HUES64 (cell line): Measurements from ENCODE around the gene SV2B.
"Not testable (repeated sequence)": the region's sequence is repeated elsewhere in the genome, so short reads cannot be mapped to it uniquely, and the experiment has no call there.

Source experiments
- H3K27ac ChIP-seq: 2 replicates; pipeline ENCODE4 v1.7.0; 2013; ENCODE audit warnings: low read depth, low read length, inconsistent platforms
- H3K27me3 ChIP-seq: 2 replicates; pipeline ENCODE4 v1.6.1; 2013; ENCODE audit warnings: mild to moderate bottlenecking, low read length; ENCODE audit not compliant: insufficient read depth
- H3K36me3 ChIP-seq: 2 replicates; pipeline ENCODE4 v1.6.1; 2013; ENCODE audit warnings: mild to moderate bottlenecking, low read length; ENCODE audit not compliant: insufficient read depth
- H3K4me1 ChIP-seq: 2 replicates; pipeline ENCODE4 v1.6.1; 2013; ENCODE audit warnings: mild to moderate bottlenecking, low read length, moderate library complexity; ENCODE audit not compliant: insufficient read depth
- H3K4me3 ChIP-seq: 2 replicates; pipeline ENCODE4 v1.5.1; 2013; ENCODE audit warnings: mild to moderate bottlenecking, low read length, moderate library complexity
- H3K9ac ChIP-seq: 2 replicates; pipeline ENCODE4 v1.6.1; 2013; ENCODE audit warnings: mild to moderate bottlenecking, low read depth, low read length
- H3K9me3 ChIP-seq: 2 replicates; pipeline ENCODE4 v1.6.1; 2013; ENCODE audit warnings: low read depth, low read length; ENCODE audit not compliant: insufficient read depth
- WGBS: fragments of 150-250, 120-280 bp; methylation state at CpG from one replicate; pipeline ENCODE4 v1.1.7; 2013; ENCODE audit warnings: missing lambda C conversion rate; 5-methylcytosine and 5-hydroxymethylcytosine counted together

Gene SV2B

DNA sequence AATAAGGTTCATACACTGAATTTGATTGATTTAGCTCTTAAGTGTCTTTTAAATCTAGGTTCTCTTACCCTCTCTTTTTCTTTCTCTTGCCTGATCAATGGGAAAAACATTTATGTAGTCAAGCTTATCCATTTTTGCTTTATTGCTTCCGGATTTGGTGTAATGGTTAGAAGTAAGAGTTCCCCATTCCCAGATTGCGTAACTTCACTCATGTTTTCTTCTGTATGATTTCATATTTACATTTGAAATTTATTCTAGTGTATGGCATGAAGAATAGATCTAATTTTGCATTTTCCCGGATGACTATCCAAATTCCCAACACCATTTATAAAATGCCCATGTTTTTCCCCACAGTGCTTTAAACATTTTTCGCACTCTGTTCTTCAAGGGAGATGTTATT lies 27.9 kb upstream of the SV2B start:
- no peak overlapping the region for H3K27ac ChIP-seq
- WGBS, result 100% methylated on average over 1 of the region's 4 CpGs
- H3K9ac ChIP-seq, result no peak overlapping the region

DNA sequence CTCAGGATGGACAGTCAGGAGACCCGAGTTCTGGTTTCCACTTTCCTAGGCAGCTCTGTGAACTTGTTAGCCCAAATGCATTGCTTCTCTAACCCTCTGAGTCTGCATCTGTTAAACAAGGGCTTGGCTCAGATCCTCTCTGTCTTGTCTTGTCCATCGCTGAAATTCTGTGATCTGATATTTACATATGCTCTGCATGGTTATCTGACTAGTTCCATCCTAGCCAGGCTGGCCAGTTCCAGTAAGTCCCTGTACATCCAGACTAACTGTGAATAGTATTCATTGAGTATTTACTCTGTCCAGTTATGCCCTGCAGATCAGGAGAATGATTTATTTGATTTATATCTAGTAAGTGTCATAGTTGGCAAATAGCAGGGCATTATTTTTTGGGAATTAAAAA lies 27.0 kb upstream of the SV2B start:
- Histone ChIP-seq H3K36me3 (no peaks in the 10 kb centered on the region), H3K4me1 (no peaks in the 10 kb centered on the region), H3K27me3 (no peaks in the 10 kb centered on the region), H3K9me3 (no peaks in the 10 kb centered on the region), H3K4me3 (no peak overlapping the region), H3K27ac (no peak overlapping the region), H3K9ac (no peak overlapping the region)
- WGBS, result 85% methylated on average over 2 of the region's 2 CpGs

More for the DNA sequence above, 27.9 kb upstream of the SV2B start:
- H3K27me3 ChIP-seq, result no peaks in the 10 kb centered on the region
- no peak overlapping the region for H3K4me3 ChIP-seq
- no peaks in the 10 kb centered on the region for H3K36me3 ChIP-seq
- no peaks in the 10 kb centered on the region for H3K4me1 ChIP-seq
- H3K9me3 ChIP-seq, result no peaks in the 10 kb centered on the region

DNA sequence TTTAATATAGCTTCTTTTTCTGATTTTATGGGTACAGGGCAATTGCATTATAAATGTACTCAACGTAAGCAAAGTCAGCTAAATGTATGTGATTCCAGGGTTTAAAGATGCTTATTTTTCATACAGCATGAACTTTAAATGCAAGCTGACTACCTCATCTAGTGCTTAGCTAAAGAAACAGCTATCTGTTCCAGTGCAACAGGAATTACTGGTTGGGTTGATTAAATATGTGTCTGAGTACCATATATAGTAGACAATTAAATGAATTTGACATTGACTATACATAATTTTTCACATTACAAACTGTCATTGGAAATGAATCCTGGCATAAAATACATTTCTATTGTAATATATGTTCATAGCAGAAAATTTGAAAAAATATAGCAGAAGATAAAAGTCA lies 26.3 kb upstream of the SV2B start:
- Histone ChIP-seq H3K27me3 (no peaks in the 10 kb centered on the region), H3K4me1 (no peaks in the 10 kb centered on the region), H3K4me3 (no peak overlapping the region), H3K9ac (no peak overlapping the region), H3K9me3 (no peaks in the 10 kb centered on the region), H3K27ac (no peak overlapping the region), H3K36me3 (no peaks in the 10 kb centered on the region)
- WGBS, result 85% methylated on average over 1 of the region's 1 CpG

- Histone ChIP-seq H3K4me3 (no peak overlapping the region), H3K27me3 (no peaks in the 10 kb centered on the region), H3K4me1 (no peaks in the 10 kb centered on the region), H3K36me3 (no peaks in the 10 kb centered on the region), H3K9me3 (no peaks in the 10 kb centered on the region), H3K27ac (no peak overlapping the region), H3K9ac (no peak overlapping the region)
- WGBS, result 96% methylated on average over 1 of the region's 1 CpG
These were observed 24.3 kb upstream of the SV2B start for GRCh38 chr15:91075739-91076138.

DNA sequence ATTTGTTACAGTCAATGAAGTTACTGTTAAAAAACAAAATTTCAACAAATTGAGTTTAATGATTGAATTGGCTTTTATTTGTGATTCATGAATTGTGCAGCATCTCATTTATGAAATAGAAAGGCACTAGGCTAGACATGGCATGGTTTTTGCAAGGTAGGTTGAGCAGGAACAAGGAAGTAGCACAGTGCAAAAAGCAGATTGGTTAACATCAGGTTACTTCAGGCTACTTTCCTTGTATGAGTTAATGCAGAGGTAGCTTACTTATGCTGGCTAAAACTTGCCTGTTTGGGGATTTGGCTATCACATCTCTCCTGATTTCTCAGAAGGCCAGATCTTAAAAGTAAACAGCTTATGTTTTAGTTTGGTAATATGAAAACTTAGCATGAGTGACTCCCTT lies 23.0 kb upstream of the SV2B start:
- Histone ChIP-seq H3K4me1 (no peaks in the 10 kb centered on the region), H3K27me3 (no peaks in the 10 kb centered on the region), H3K9ac (no peak overlapping the region), H3K27ac (no peak overlapping the region), H3K9me3 (no peaks in the 10 kb centered on the region), H3K36me3 (no peaks in the 10 kb centered on the region), H3K4me3 (no peak overlapping the region)

DNA sequence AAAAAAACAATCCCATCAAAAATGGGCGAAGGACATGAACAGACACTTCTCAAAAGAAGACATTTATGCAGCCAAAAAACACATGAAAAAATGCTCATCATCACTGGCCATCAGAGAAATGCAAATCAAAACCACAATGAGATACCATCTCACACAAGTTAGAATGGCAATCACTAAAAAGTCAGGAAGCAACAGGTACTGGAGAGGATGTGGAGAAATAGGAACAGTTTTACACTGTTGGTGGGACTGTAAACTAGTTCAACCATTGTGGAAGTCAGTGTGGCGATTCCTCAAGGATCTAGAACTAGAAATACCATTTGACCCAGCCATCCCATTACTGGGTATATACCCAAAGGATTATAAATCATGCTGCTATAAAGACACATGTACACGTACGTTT lies 6.2 kb upstream of the SV2B start:
- H3K4me1 ChIP-seq, H3K27ac ChIP-seq, H3K4me3 ChIP-seq, H3K36me3 ChIP-seq, H3K9me3 ChIP-seq, H3K9ac ChIP-seq: not testable (repeated sequence)
- H3K27me3 ChIP-seq, result peaks cover 36% of the 10 kb centered on the region
- 94% methylated on average over 3 of the region's 4 CpGs for WGBS

DNA sequence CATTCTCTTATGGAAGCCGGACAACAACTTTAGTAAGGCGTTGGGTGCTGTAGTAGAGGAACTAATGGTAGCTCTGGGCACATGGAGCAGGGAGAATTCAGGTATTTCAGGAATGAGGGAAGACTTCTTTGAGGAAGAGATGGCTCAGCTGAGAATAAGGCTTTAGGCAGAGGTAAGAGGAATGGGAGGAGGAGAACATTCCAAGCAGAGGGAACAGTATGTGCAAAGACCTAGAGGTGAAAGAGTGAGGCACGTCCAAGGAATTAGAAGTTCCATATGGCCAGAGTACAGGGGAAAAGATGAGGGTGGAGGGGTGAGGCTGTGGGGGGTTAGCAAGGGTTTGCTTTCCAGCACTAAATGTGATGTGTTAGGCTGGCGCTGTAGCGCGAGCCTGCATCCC lies 1.6 kb upstream of the SV2B start:
- H3K27me3 ChIP-seq, result peaks cover 78% of the 10 kb centered on the region
- H3K4me3 ChIP-seq, result no peak overlapping the region
- no peaks in the 10 kb centered on the region for H3K36me3 ChIP-seq
- 90% methylated on average over 6 of the region's 6 CpGs for WGBS
- no peak overlapping the region for H3K9ac ChIP-seq
- H3K27ac ChIP-seq, result no peak overlapping the region
- peaks cover 8% of the 10 kb centered on the region; the same call in 1 of the 2 replicates for H3K4me1 ChIP-seq
- H3K9me3 ChIP-seq, result no peaks in the 10 kb centered on the region

DNA sequence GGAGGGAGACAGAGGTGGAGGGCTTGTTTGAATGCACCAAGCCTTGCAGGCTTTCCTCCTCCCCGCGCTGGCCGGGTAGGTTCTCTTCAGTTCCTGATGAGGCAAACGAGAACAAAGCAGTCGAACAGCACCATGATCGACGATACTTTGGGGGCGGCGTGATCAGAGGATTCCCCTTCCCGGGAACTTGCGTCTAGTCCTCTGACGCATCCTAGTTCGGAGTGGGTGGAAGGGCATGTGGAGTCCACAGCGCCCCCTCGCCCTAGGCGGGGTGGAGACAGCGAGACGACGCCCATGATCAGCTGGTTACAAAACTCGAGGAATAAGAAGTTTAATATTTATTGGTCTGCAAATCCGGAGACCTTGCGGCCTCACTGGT lies 452 bp upstream of the SV2B start:
- H3K9me3 ChIP-seq, result no peaks in the 10 kb centered on the region
- no peaks in the 10 kb centered on the region for H3K36me3 ChIP-seq
- H3K4me1 ChIP-seq, result peaks cover 8% of the 10 kb centered on the region; the same call in 1 of the 2 replicates
- no peak overlapping the region for H3K27ac ChIP-seq
- whole genome bisulfite sequencing, result 3% methylated on average over 22 of the region's 22 CpGs
- no peak overlapping the region for H3K9ac ChIP-seq
- H3K4me3 ChIP-seq, result peak overlapping the region; percentile 58
- peaks cover 87% of the 10 kb centered on the region for H3K27me3 ChIP-seq

DNA sequence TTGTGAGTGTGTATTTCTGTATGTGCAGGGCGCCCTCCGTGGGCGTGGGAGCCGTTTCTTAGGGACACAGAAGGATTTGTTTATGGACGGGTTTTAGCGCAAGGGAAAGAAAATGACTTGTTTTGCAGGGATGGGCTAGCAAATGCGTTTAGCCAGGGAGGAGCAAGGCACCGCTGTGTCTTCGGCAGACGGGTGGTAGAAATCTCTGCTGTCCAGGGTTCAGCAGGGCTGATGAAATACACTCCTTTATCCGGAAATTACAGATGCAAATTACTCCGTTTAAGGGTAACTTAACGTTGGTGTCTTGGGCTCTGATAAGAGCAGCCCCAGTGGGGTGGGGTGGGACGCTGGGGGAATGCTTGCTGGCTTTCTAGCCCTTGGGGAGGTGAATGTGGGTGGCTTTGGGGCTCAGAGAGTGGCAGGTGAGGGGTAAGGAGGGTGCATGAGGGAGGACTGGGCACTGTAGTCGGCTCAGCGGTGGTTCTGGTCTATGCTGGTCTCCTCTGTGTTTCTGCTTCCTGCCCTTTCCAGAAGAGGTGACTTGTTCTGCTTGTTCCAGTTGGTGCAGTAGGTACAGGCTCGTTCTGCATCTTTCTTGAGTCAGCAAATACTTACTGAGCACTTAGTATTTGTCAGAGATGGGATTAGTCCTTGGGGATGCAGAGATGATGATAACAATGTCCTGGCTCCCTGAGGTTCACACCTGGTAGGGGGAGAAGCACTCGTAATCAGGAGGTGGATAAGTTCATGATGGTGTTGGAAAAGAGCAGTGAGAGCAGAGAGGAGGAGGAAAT lies 954 bp downstream of the SV2B start:
- 29% methylated on average over 18 of the region's 18 CpGs for WGBS
- H3K36me3 ChIP-seq, result no peaks in the 10 kb centered on the region
- H3K9ac ChIP-seq, result peak overlapping the region; percentile 14; the same call in 1 of the 2 replicates
- peak overlapping the region; percentile 58 for H3K4me3 ChIP-seq
- peaks cover 8% of the 10 kb centered on the region; the same call in 1 of the 2 replicates for H3K4me1 ChIP-seq
- H3K27ac ChIP-seq, result no peak overlapping the region
- H3K9me3 ChIP-seq, result no peaks in the 10 kb centered on the region
- H3K27me3 ChIP-seq, result peaks cover 83% of the 10 kb centered on the region

GRCh38 chr15:91101608-91101920 lies 1.5 kb downstream of the SV2B start:
- Histone ChIP-seq H3K9me3 (no peaks in the 10 kb centered on the region), H3K9ac (no peak overlapping the region), H3K4me3 (no peak overlapping the region), H3K27me3 (peaks cover 83% of the 10 kb centered on the region), H3K4me1 (peaks cover 8% of the 10 kb centered on the region; the same call in 1 of the 2 replicates), H3K36me3 (no peaks in the 10 kb centered on the region), H3K27ac (no peak overlapping the region)
- WGBS, result 87% methylated on average over 5 of the region's 5 CpGs

GRCh38 chr15:91102546-91103330 lies 2.7 kb downstream of the SV2B start:
- 81% methylated on average over 6 of the region's 6 CpGs for WGBS
- no peak overlapping the region for H3K27ac ChIP-seq
- no peak overlapping the region for H3K4me3 ChIP-seq
- no peaks in the 10 kb centered on the region for H3K9me3 ChIP-seq
- H3K36me3 ChIP-seq, result no peaks in the 10 kb centered on the region
- H3K27me3 ChIP-seq, result peaks cover 72% of the 10 kb centered on the region
- no peak overlapping the region for H3K9ac ChIP-seq
- H3K4me1 ChIP-seq, result peaks cover 8% of the 10 kb centered on the region; the same call in 1 of the 2 replicates
